ENCODE results near the gene TSPAN9. TPM values are rescaled to one million over a fixed set of nuclear protein-coding genes. Genes with fewer than 3 reads are reported as not detected.

TSPAN9 gene
- total RNA-seq, 3 donors from 2014 or later (not counting 1 experiment from before 2014, with no cell fraction given): 0.86 to 1.6 (median 1.1) TPM

DNA sequence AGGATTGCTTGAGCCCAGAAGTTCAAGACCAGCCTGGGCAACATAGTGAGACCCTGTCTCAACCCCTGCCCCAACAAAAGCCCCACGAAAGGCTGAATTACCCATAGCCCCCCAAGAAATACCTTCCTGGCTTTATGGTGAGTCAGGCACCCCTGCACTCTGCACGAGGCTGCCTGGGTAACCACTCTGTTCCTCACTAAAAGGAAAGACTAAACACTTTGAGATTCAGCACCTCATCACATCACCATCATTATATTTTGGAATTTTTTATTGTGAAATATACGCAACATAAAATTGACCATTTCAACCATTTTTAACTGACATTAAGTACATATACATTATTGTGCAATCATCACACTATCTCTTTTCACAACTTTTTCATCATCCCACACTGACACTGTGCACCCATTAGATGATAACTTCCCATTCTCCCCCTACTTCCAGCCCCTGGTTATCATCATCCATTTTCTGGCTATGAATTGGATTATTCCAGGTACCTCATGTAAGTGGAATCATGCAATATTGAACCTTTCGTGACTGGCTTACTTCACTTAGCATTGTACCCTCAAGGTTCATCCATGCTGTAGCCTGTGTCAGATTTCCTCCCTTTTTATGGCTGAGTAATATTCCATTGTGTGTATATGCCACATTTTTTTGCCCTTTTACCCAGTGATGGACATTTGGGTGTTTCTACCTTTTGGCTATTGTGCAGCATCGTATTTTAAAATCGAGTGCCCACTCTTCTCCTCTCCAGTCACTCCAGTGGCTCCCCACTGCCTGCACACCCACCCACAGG lies 51.5 kb downstream of the TSPAN9 start:
- H3K36me3 Mint-ChIP-seq: no peaks in the 10 kb centered on the region
- 80% methylated on average over 5 of the region's 6 CpGs for WGBS (ENCODE audit: insufficient coverage)
- H3K27me3 ChIP-seq (ENCODE audit: control insufficient read depth, insufficient read depth, low read length): peaks cover 18% of the 10 kb centered on the region
- no peak overlapping the region for H3K4me3 Mint-ChIP-seq
- H3K4me1 ChIP-seq (ENCODE audit: control insufficient read depth, insufficient read depth, low read length): peaks cover 15% of the 10 kb centered on the region
- TF ChIP-seq, protein P1, sequence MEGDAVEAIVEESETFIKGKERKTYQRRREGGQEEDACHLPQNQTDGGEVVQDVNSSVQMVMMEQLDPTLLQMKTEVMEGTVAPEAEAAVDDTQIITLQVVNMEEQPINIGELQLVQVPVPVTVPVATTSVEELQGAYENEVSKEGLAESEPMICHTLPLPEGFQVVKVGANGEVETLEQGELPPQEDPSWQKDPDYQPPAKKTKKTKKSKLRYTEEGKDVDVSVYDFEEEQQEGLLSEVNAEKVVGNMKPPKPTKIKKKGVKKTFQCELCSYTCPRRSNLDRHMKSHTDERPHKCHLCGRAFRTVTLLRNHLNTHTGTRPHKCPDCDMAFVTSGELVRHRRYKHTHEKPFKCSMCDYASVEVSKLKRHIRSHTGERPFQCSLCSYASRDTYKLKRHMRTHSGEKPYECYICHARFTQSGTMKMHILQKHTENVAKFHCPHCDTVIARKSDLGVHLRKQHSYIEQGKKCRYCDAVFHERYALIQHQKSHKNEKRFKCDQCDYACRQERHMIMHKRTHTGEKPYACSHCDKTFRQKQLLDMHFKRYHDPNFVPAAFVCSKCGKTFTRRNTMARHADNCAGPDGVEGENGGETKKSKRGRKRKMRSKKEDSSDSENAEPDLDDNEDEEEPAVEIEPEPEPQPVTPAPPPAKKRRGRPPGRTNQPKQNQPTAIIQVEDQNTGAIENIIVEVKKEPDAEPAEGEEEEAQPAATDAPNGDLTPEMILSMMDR (IDR thresholded peaks at IDR 0.05): no peak
- peaks cover 0 to 3% of the 10 kb centered on the region in 2 donors for H3K9me3 Mint-ChIP-seq
- peaks cover 15 to 20% of the 10 kb centered on the region in 2 donors for H3K4me1 Mint-ChIP-seq
- no peak overlapping the region for H3K27ac Mint-ChIP-seq
- no peak for ATAC-seq
- no peaks in the 10 kb centered on the region for H3K36me3 ChIP-seq (ENCODE audit: control insufficient read depth, insufficient read depth, low read length)
- no peak overlapping the region for H3K27ac ChIP-seq (ENCODE audit: low read length)
- H3K27me3 Mint-ChIP-seq (ENCODE audit: low read depth in 2 of 2): peaks cover 33 to 41% of the 10 kb centered on the region in 2 donors
- H3K4me3 ChIP-seq (ENCODE audit: low read length): no peak overlapping the region
- DNase-seq: no peak
- intact Hi-C loops (cut with micrococcal nuclease): no loop called here
- H3K9me3 ChIP-seq (ENCODE audit: control insufficient read depth, insufficient read depth, low read length): peaks cover 2% of the 10 kb centered on the region

DNA sequence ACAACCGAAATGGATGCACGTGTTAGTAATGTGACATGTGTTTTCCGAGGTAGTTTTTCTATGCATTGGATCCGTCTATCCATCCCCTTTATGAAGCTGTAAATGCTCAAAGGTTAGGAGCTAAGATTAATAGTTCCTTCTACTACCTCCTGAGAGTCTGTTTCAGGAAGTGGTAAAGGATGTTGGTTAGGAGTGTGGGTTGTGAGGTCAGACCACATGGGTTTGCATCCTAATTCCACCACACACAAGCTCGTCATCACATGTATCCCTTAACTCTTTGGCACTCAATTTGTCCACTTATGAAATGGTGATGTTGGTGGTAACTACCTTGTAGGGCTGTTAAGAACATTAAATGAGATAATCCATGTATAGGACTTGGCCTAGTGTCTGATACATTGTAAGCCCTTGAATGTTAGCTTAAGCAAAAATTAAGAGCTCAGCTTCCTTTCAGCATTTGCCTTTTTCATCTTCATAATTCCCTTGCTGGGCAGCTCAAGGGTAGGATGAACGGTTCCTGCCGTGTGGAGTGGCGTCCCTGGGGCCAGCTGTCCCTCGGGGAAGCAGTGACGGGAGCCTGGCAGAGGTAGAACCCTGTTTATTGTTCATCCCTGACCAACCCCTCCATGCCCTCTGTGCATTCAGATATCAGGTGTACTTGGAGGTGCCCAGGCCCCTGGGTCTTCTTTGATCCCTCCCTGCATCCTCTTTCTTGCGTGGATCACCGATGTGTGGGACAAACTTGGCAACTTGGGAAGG lies 52.3 kb downstream of the TSPAN9 start:
- Mint-ChIP-seq H3K36me3 (no peaks in the 10 kb centered on the region), H3K4me3 (no peak overlapping the region), H3K4me1 (peaks cover 15 to 20% of the 10 kb centered on the region in 2 donors), H3K27ac (no peak overlapping the region), H3K27me3 (ENCODE audit: low read depth in 2 of 2) (peaks cover 37 to 47% of the 10 kb centered on the region in 2 donors), H3K9me3 (peaks cover 0 to 3% of the 10 kb centered on the region in 2 donors)
- H3K9me3 ChIP-seq (ENCODE audit: control insufficient read depth, insufficient read depth, low read length): peaks cover 2% of the 10 kb centered on the region
- peaks cover 15% of the 10 kb centered on the region for H3K4me1 ChIP-seq (ENCODE audit: control insufficient read depth, insufficient read depth, low read length)
- peaks cover 18% of the 10 kb centered on the region for H3K27me3 ChIP-seq (ENCODE audit: control insufficient read depth, insufficient read depth, low read length)
- H3K27ac ChIP-seq (ENCODE audit: low read length): no peak overlapping the region
- intact Hi-C loops (cut with micrococcal nuclease): no loop called here
- no peak overlapping the region for H3K4me3 ChIP-seq (ENCODE audit: low read length)
- ATAC-seq (no peak), DNase-seq (peak in 1 of 2 donors; percentile 29)
- 30% methylated on average over 7 of the region's 12 CpGs for WGBS (ENCODE audit: insufficient coverage)
- H3K36me3 ChIP-seq (ENCODE audit: control insufficient read depth, insufficient read depth, low read length): no peaks in the 10 kb centered on the region
- TF ChIP-seq, protein P1 (IDR thresholded peaks at IDR 0.05): no peak

DNA sequence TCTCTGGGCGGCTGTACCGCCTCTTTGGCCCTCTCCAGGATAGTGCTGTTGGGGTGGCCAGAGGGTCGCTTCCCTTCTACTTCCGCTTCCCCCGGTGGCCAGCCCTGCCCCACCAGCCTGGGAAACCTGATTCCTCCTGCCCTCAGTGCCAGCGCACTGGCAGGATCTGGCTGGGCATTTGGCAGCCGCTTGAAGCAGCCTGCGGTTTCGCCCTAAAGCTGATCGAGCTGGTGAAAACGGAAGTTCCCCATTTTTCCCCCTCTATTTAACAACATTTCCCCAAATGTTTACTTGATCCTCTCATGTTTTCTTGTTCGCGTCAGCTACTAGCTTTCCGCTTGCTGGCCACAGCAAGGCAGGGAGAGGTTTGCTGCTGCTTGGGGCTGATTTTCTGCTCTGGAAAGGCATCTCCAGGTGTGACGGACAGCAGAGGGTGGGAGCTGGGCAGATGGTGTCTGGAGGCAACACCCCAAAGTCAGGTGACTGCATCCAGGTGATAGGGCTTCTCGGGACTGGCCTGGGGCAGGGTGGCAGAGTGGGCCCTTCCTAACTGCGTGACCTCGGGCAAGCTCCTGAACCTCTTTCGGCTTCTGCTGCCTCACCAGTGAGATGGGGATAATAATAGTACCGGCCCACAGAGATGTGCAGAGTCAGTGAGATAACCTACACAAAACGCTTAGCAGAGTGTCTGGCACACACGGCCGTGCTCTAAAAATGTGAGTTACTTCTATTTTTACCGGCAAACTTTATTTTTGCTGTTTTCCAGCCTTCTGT lies 53.1 kb downstream of the TSPAN9 start:
- Mint-ChIP-seq H3K4me1 (peaks cover 15 to 20% of the 10 kb centered on the region in 2 donors), H3K4me3 (no peak overlapping the region), H3K9me3 (peaks cover 0 to 3% of the 10 kb centered on the region in 2 donors), H3K27ac (no peak overlapping the region), H3K36me3 (no peaks in the 10 kb centered on the region), H3K27me3 (ENCODE audit: low read depth in 2 of 2) (peaks cover 40 to 48% of the 10 kb centered on the region in 2 donors)
- H3K4me3 ChIP-seq (ENCODE audit: low read length): no peak overlapping the region
- WGBS (ENCODE audit: insufficient coverage): 26% methylated on average over 23 of the region's 24 CpGs
- H3K36me3 ChIP-seq (ENCODE audit: control insufficient read depth, insufficient read depth, low read length): no peaks in the 10 kb centered on the region
- ATAC-seq: no peak
- H3K27ac ChIP-seq (ENCODE audit: low read length): no peak overlapping the region
- intact Hi-C loops (cut with micrococcal nuclease): no loop called here
- TF ChIP-seq, protein P1 (IDR thresholded peaks at IDR 0.05): no peak
- DNase-seq: no peak
- peaks cover 2% of the 10 kb centered on the region for H3K9me3 ChIP-seq (ENCODE audit: control insufficient read depth, insufficient read depth, low read length)
- H3K27me3 ChIP-seq (ENCODE audit: control insufficient read depth, insufficient read depth, low read length): peaks cover 18% of the 10 kb centered on the region
- H3K4me1 ChIP-seq (ENCODE audit: control insufficient read depth, insufficient read depth, low read length): peaks cover 15% of the 10 kb centered on the region

Data from natural killer cell (primary cell).